Hepatocyte (in vitro differentiated cells): ENCODE results near the gene ESR1.

Source experiments
- EZH2 ChIP-seq: fragments of 200-600 bp; sonication (generic); IDR thresholded peaks from 2 replicates; pipeline ENCODE4 v1.6.1; 2016; ENCODE audit warnings: antibody characterized with exemption, mild to moderate bottlenecking, borderline replicate concordance
- EZH2phosphoT487 ChIP-seq: fragments of 200-600 bp; sonication (generic); IDR thresholded peaks from one replicate; pipeline ENCODE4 v1.6.1; 2018; ENCODE audit warnings: antibody characterized with exemption, mild to moderate bottlenecking, low read depth, moderate library complexity; ENCODE audit not compliant: unreplicated experiment, severe bottlenecking
- TF ChIP-seq, protein P1 (sequence below): fragments of 200-600 bp; sonication (generic); IDR thresholded peaks from 2 replicates; pipeline ENCODE4 v1.5.1; 2016; ENCODE audit warnings: antibody characterized with exemption, mild to moderate bottlenecking; ENCODE audit not compliant: poor library complexity

DNA sequence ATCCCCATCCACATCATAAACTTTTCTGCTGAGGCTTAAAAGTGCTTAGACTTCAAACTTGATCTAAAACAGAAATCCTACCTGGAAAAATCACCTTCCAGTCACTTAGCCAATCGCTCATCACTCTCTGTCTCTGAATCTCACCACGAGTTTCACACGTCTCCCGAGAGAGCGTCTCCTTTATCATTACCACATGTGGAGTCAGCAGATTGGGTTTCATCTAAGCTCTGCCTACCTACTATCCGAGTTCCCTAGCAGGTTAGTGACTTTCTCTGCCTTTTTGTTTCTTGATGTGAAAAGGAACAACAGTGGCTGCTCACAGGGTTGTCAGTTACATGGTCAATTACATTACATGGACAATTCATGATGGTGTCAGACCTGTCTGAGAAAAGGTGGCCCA, 286.2 kb downstream of the ESR1 start:
- TF ChIP-seq, protein P1, sequence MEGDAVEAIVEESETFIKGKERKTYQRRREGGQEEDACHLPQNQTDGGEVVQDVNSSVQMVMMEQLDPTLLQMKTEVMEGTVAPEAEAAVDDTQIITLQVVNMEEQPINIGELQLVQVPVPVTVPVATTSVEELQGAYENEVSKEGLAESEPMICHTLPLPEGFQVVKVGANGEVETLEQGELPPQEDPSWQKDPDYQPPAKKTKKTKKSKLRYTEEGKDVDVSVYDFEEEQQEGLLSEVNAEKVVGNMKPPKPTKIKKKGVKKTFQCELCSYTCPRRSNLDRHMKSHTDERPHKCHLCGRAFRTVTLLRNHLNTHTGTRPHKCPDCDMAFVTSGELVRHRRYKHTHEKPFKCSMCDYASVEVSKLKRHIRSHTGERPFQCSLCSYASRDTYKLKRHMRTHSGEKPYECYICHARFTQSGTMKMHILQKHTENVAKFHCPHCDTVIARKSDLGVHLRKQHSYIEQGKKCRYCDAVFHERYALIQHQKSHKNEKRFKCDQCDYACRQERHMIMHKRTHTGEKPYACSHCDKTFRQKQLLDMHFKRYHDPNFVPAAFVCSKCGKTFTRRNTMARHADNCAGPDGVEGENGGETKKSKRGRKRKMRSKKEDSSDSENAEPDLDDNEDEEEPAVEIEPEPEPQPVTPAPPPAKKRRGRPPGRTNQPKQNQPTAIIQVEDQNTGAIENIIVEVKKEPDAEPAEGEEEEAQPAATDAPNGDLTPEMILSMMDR: no peak
- no peak for TF ChIP-seq EZH2
- no peak for TF ChIP-seq EZH2phosphoT487
